NCI-H524 treated with DMSO at 0.1 percent for 48 hours (cell line): ENCODE results near the gene BIRC6.
"Not testable (repeated sequence)": the region's sequence is repeated elsewhere in the genome, so short reads cannot be mapped to it uniquely, and the experiment has no call there.

Experiments
- DNase-seq: peaks from one replicate; lab custom pipeline; 2025; lab: John Stamatoyannopoulos, UW

Gene BIRC6

DNA sequence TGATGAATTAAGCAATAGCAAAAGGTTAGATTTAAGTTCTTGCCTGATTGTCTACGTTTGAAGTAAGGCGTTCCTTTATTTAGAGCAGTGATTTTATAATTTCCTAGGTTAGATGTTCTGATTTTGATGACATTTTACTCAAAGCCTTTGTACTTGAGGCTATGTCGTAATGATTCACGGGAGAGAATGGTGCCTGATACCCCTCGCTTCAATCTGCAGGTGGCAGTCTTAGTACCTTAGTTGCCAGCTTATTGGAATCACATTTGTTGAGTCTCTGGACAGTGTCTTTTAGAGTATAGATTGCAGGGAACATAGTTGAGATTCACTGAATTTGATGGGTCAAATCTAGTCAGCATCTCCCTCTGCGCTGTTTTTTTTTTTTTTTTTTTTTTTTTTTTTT, 89.5 kb downstream of the BIRC6 start:
- DNase-seq = no peak

- DNase-seq = no peak
Observed at GRCh38 chr2:32450851-32451250, 94.0 kb downstream of the BIRC6 start.

GRCh38 chr2:32452338-32453064, 95.7 kb downstream of the BIRC6 start:
- no peak for DNase-seq

GRCh38 chr2:32453242-32454062, 96.6 kb downstream of the BIRC6 start:
- no peak for DNase-seq

- no peak for DNase-seq
Observed at GRCh38 chr2:32455816-32456215, 99.0 kb downstream of the BIRC6 start.

- DNase-seq = no peak
Observed at GRCh38 chr2:32456808-32457207, 100.0 kb downstream of the BIRC6 start.

DNA sequence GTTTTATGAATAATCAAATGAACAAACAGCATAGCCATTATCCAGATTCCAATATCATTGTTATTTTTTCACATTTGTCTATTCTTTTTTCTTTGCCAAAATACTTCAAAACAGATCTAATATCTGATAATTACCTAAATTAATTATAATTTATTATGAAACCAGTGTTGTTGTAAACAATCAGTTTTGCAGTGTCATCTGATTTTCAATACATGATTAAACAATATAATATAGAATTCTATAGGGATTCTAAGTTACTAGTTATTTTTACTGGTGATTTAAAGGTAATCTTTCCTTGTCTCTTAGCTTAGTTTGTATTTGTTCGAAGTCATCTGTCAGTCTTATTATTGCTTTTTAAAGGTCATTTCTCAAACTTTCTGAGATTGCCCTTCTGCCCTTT, 101.0 kb downstream of the BIRC6 start:
- no peak for DNase-seq

- DNase-seq = not testable (repeated sequence)
Observed at GRCh38 chr2:32460861-32461260, 104.0 kb downstream of the BIRC6 start.

DNA sequence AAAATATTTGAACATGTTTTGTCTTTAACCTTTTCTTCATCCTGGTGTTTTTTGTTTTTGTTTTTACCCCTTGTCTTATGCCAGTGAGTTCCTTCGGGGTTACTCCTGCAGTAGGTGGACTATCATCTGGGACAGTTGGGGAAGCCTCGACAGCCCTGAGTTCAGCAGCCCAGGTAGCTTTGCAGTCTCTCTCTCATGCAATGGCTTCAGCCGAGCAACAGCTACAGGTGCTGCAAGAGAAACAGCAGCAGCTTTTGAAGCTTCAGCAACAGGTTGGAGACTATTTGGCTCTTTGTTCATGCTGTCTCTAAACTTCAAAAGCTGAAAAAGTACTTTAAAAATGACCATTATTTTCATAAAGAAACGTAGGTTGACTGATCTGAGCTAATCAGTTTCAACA, 106.3 kb downstream of the BIRC6 start:
- DNase-seq = no peak

- no peak for DNase-seq
Observed at GRCh38 chr2:32464431-32464830, 107.6 kb downstream of the BIRC6 start.

- no peak for DNase-seq
Observed at GRCh38 chr2:32472605-32473004, 115.8 kb downstream of the BIRC6 start.

DNA sequence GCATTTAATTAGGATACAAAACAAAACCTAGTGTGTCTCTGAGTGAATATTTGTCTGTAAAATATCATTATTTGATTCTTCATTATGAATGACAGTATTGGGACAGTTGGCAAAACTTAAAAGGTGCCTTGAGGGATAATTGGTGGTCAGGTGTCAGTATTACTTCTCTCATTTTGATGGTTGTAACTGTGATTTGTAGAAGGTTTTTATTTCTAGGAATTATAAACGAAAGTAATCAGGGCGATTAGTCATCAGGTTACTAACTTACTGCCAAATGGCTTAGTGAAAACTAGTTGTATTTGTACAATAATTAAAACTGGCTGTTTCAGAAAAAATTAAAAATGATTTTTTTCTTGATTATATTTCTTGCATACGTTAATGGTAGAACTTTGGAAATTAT, 117.6 kb downstream of the BIRC6 start:
- no peak for DNase-seq

- DNase-seq = no peak
Observed at GRCh38 chr2:32478889-32479620, 122.2 kb downstream of the BIRC6 start.

- no peak for DNase-seq
Observed at GRCh38 chr2:32479993-32480392, 123.2 kb downstream of the BIRC6 start.

GRCh38 chr2:32482471-32482870, 125.6 kb downstream of the BIRC6 start:
- DNase-seq = no peak

- no peak for DNase-seq
Observed at GRCh38 chr2:32484937-32485336, 128.1 kb downstream of the BIRC6 start.

DNA sequence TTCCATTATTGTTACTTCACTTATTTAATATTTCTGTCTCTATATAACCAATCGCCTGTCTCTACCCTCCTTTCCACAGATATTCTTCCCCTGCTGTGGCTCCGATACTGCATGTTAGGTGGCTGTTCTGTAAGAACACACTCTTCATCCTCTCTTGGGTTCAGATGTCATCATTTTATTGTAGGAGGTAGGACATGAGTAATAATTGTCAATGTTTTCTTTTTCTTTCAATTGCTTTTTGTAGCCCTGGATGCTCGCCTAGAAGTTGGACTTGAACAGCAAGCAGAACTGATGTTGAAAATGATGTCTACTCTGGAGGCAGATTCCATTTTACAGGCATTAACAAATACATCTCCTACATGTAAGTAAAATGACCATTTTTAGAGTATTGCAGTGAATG, 128.6 kb downstream of the BIRC6 start:
- DNase-seq = no peak

GRCh38 chr2:32489061-32489460, 132.2 kb downstream of the BIRC6 start:
- no peak for DNase-seq

GRCh38 chr2:32491346-32491745, 134.5 kb downstream of the BIRC6 start:
- DNase-seq = no peak

- no peak for DNase-seq
Observed at GRCh38 chr2:32495139-32495538, 138.3 kb downstream of the BIRC6 start.

GRCh38 chr2:32496662-32497061, 139.8 kb downstream of the BIRC6 start:
- DNase-seq = no peak

- no peak for DNase-seq
Observed at GRCh38 chr2:32498306-32498705, 141.5 kb downstream of the BIRC6 start.

DNA sequence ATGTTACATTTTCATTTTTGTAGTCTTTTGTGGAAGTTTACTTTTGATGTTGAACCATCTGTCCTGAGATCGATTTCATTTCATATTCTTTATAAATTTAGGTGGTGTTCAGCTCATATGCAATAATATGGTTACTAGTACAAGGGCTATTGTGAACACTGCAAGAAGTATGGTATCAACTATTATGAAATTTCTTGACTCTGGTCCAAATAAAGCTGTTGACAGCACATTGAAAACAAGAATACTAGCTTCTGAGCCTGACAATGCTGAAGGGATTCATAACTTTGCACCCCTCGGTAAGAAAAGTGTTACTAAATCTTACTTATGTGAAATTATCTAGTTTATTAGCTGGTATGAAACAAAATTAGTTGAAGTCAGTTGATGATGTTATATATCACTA, 146.1 kb downstream of the BIRC6 start:
- no peak for DNase-seq
